Smooth muscle cell of the brain vasculature (primary cell): ENCODE measurements around the gene PAEP.
A peak's percentile ranks its signal among the peaks of the same experiment; 100 is the strongest.

Experiments used
- DNase-seq: peaks from one replicate; pipeline ENCODE4 v3.0.0-alpha.2; 2012; ENCODE audit warnings: low read depth, low spot score

Gene PAEP

DNA sequence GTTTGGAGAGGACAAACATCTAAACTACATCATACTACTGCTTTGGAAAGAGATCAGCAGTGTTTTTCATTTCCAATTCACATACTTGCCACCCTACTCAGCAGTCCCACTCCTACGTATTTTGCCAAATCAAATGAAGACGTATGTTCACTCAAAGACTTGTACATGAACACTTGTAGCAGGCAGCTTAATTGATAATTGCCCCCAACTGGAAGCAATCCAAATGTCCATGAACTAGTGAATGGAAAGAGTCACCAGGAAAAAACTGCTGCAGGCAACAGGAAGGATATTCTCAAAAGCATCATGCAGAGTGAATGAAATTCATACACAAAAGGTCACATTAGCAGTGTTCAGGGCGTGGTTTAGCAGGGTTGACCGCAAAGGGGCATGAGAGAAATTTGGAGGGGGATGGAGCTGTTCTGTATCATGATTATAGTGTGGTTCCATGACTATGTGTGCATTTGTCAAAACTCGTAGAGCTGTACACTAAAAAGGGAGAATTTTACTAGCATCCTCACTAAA, 38.8 kb downstream of the PAEP start:
- no peak for DNase-seq

GRCh38 chr9:135601988-135602387, 40.4 kb downstream of the PAEP start:
- no peak for DNase-seq

DNA sequence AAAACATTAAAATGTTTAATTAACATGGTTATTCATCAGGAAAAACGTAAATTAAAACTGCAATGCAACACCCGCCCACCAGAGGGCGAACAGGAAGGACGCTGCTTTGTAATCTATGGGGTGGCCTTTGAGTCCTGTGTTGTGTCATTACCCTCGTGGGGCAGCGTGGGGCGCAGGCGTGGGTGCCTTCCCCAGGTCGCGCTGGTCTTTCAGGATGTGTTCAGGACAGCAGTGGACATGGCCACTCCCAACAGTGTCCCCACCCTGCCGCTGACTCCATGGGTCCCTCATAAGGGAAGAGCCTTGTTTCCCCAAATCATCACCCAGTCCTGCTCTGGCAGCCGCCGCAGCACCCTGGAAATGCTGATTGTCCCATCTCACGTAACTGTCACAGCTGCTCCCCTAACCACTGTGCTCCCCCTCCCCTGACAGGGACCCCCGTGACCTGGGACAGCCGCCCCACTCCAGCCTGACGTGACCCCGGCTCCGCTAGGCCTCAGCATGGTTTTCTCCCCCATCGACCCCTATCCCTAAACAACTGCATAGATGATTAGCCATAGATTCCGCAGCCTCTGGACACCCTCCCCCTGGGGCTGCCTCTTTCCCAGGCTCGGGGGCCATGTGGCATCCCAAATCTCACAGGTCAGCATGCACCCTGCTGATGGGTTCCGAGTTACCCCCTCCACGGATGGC, 41.4 kb downstream of the PAEP start:
- peak; percentile 1 for DNase-seq

DNA sequence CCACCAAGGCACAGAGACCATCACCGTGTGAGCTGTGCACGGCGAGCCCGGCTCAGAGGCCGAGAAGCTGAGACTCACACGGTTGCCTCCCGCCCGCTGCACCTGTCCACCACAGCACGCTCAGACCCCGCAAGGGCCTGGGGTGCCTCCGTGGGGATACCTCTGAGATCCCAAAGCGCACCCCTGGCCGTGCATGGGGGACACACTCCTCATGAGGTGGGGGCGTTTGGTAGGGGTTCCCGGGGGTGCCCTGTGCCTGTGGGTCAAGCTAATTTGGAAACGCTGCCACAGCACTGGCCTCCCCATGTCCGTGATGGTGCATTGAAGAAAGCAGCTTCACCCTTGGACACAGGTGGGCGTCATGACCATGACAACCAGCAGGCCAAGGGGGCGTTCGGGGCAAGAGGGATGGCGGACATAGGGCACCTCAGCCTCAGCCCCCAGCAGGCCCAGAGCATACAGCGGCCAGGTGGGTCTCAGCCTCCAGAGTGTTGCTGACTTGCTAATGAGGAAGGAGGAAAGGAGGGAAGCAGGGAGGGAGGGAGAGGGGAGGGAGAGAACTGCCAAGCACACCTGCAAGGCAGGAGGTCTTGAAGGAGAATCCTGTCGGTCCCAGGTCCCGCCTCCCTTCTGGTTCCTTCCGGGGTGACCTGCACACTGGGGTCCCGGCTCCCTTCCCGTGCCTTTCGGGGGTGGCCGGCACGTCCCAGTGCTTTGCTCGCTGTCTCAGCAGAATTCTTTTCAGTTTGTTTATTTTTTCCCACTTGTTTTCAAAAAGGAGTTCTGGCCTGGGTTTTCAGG, 43.1 kb downstream of the PAEP start:
- DNase-seq = no peak

GRCh38 chr9:135605238-135605781, 43.8 kb downstream of the PAEP start:
- DNase-seq = no peak

DNA sequence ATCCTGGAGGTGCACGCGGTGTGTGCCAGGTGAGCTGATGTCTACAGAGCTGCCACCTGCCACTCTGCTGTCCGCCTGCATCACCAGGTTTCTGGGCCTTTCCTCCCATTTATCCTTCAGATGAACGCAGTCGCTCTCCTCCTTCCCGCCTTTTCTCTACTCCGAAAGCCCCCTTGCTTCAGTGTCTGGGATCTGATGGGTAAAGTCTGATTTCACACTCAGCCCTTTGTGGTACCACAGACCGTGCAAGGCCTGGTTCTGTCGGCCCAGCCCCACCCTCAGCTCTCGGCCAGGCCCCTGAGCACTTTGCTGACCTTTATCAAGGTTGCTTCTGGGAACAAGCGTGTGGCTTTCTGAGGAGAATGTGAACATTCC, 45.3 kb downstream of the PAEP start:
- DNase-seq = no peak

DNA sequence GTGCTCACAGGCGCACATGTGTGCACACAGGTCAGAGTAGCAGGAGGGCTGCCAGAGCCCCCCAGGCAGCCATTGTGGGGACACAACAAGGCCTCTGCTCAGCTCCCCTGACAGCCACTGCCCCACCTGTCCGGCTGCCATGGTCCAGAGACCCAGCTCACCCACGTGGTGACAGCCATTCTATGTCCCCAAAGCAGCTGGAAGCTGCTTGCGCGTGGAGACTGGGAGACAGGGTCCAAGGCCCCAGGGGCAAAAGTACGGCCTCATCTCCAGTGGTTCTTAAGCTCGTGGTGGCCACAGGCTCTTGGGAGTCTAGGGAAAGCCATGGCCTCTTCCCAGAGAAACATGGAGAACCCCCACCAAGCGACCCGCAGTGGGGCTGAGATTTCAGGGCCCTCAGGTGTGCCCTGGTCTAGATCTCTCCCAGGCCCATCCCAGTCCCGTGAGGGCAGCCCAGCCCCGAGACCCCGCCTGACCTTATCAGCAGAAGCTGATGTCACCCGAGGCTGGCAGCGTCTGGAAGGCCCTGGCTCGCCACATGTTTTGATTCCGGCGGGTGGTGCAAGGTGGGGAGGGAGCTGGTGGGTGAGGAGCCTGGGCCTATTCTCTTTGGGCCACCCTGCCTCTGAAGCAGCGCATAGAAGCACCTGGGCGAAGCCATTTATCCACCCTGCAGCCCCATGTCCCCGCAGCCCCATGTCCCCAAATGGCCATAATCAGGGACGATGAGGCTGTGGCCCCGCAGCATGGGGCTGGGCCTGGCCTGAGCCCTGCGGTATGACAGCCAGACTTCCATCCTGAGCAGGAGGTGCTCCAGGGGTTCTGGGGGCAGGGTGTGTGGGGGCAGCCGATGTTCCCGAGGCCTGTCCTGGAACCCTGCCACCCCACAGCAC, 46.1 kb downstream of the PAEP start:
- DNase-seq = no peak

- DNase-seq = no peak
Observed at GRCh38 chr9:135608294-135608998, 46.9 kb downstream of the PAEP start.

GRCh38 chr9:135608999-135609317, 47.4 kb downstream of the PAEP start:
- no peak for DNase-seq

- DNase-seq = no peak
Observed at GRCh38 chr9:135609366-135609955, 47.9 kb downstream of the PAEP start.

- no peak for DNase-seq
Observed at GRCh38 chr9:135610290-135611141, 49.0 kb downstream of the PAEP start.

DNA sequence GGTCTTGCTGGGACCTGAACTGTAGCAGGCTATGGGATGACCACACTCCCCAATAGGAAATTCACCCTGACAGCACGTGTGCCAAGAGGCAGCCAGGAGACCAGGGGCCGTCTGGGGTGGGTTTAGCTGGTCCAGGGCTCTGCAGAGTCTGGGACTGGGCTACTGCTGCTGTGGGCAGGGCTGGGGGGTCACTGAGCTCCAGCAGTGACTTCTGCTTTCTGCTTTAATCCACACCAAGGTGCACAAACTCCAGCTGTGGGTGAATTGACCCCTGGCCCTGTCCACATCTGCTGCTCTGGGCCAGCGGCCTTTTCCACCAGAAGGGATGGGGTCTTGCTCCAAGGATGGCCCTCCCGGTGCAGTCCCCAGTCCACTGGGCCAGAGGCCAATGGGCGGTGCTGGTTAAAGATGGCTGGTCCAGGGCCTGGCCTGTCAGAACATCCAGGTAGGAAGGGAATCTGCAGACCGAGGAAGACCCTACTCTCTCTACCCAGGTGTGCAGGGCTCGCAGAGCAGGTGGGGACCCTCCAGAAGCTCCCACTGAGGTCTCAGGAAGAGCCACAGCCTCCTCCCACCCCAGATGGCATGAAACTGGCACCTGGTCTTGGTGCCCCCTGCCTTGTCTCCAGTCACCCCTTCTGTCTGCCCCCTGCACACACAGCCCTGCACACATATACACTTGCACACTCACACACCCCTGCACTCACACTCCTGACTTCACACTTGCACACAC, 49.8 kb downstream of the PAEP start:
- DNase-seq = no peak

DNA sequence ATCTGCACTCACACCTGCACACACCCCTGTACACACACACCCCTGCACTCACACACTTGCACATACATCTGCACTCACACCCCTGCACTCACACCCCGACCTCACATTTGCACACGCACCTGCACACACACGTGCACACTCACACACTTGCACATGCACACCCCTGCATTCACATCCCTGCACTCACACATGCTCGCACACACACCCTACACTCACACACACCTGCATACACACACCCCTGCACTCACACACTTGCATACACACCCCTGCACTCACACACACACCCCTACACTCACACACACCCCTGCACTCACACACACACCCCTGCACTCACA, 50.3 kb downstream of the PAEP start:
- DNase-seq = no peak

GRCh38 chr9:135612437-135612836, 50.9 kb downstream of the PAEP start:
- no peak for DNase-seq

DNA sequence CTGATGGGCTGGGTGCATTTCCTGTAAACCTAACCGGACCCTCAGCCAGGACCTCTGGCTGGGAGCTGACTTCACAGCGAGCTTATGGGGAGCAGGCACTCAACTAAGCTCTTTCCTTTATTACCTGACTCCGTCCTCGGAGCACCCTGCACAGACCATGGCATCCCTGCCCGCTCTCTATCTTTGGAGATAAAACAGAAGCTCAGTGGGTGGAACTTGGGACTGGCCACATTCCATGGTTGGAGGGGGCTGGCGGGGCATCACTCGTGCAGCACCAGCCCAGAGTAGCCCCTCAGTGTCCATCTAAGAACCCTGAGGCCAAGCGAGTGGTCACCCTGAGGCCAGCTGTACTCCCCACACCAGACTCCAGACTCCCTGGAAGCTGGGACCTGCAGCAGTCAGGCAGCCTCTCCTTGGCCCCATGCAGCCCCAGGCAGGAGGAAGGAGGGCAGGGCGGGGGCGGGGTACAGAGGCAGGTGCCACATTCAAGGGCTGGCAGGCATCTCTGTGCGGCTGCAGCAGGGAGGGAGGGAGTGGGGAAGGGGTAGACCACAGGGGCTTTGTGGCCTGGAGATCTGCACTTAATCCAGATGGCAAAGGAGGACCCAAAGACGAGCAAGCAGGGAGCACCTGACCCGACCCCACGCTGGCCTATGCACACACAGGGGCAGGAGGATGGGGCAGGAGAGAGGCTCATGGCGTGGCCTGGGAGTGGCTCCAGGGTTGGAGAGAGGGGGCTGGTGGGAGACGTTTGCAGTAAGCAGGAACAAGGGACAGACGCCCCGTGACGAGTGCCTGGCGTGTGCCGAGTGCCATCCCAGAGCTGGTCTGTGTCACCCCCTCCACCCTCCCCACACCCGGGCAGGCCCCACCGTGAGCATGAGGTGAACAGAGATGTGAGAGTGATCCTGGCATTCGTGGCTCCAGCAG, 51.7 kb downstream of the PAEP start:
- no peak for DNase-seq

DNA sequence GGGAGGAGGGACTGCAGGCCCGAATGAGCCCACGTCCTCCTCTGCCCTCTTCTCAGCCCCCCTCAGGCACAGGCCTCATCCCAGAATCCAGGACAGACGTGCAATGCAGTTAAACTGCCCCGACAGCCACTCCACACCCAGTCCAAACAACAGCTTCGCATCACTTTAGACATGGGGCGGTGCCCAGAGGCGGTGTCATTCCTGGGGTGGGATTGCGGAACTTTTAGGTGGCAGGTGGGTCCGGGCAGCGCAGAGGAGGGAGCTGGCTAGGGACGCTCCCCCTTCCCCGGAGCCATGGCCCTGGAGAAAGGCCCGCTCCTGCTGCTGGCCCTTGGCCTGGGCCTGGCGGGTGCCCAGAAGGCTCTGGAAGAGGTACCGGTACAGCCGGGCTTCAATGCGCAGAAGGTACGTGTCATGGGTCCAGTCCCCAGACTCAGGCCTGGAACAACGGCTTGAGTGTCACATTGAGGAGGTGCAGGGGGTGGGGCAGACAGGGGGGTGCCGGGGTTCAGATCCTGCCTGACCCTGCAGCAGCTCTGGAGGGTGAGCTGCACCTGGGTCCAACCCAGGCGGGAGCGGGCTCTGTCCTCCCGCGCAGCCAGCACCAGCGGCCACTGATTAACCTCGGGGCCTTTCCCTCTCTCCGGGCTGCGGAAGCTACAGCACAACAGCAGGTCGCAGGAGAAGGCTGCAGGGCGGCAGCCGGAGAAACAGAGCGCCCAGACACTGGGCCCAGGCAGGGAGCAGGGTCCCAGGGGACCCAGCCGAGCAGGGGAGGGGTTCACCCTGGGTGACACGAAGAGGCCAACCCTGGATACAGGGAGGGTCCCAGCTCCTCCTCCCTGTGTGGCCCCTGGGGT, 52.6 kb downstream of the PAEP start:
- DNase-seq = no peak
